Brain microvascular endothelial cell (primary cell): ENCODE measurements around the gene ELOVL6.

ENCODE experiments used
- DNase-seq: peaks from one replicate; pipeline ENCODE4 v3.0.0-alpha.2; 2020
- H3K27ac ChIP-seq: fragments of 250-450 bp; sonication (Bioruptor Pico); 2 replicates; pipeline ENCODE4 v1.5.1; 2020; ENCODE audit warnings: mild to moderate bottlenecking, moderate library complexity
- H3K27me3 ChIP-seq: fragments of 250-450 bp; sonication (Bioruptor Pico); replicated peaks from 2 replicates; pipeline ENCODE4 v1.5.1; 2020; ENCODE audit warnings: mild to moderate bottlenecking
- H3K36me3 ChIP-seq: fragments of 250-450 bp; sonication (Bioruptor Pico); replicated peaks from 2 replicates; pipeline ENCODE4 v1.5.1; 2020; ENCODE audit warnings: mild to moderate bottlenecking
- H3K4me3 ChIP-seq: 2 replicates; pipeline ENCODE4 v1.5.1; 2011; ENCODE audit warnings: low read depth, mild to moderate bottlenecking, control low read depth, low read length, moderate library complexity
- CTCF ChIP-seq: IDR thresholded peaks from 2 replicates; pipeline ENCODE4 v1.5.1; 2011; ENCODE audit warnings: low read depth, mild to moderate bottlenecking, moderate library complexity, low read length, control low read depth, inconsistent platforms; ENCODE audit errors: missing control alignments
- in situ Hi-C: cut with HindIII; loops from 2 replicates; pipeline ENCODE4 v1.10.0; 2017; ENCODE audit warnings: low sequenced_read_pairs, low pct_ligation_motif_present

The ELOVL6 gene

GRCh38 chr4:110010797-110011196 lies 187.6 kb downstream of the ELOVL6 start:
- TF ChIP-seq CTCF, result no peak
- no peak overlapping the region for H3K4me3 ChIP-seq
- no peak for DNase-seq
- H3K27me3 ChIP-seq, result no peaks in the 10 kb centered on the region
- H3K27ac ChIP-seq, result no peak overlapping the region
- H3K36me3 ChIP-seq, result no peaks in the 10 kb centered on the region
- in situ Hi-C loops, result loop anchor here (25.0 kb wide), 1 partner anchor 502 kb away; no protein-coding TSS in a partner anchor

GRCh38 chr4:110009550-110009949 lies 188.9 kb downstream of the ELOVL6 start:
- H3K27ac ChIP-seq, result no peak overlapping the region
- no peaks in the 10 kb centered on the region for H3K27me3 ChIP-seq
- in situ Hi-C loops, result loop anchor here (25.0 kb wide), 1 partner anchor 503 kb away; no protein-coding TSS in a partner anchor
- no peak overlapping the region for H3K4me3 ChIP-seq
- H3K36me3 ChIP-seq, result no peaks in the 10 kb centered on the region
- no peak for TF ChIP-seq CTCF
- DNase-seq, result no peak

- H3K4me3 ChIP-seq, result no peak overlapping the region
- H3K27ac ChIP-seq, result no peak overlapping the region
- DNase-seq, result no peak
- H3K36me3 ChIP-seq, result no peaks in the 10 kb centered on the region
- no peak for TF ChIP-seq CTCF
- no peaks in the 10 kb centered on the region for H3K27me3 ChIP-seq
- in situ Hi-C loops, result loop anchor here (25.0 kb wide), 1 partner anchor 504 kb away; no protein-coding TSS in a partner anchor
Observed at GRCh38 chr4:110008540-110008939, 189.9 kb downstream of the ELOVL6 start.

DNA sequence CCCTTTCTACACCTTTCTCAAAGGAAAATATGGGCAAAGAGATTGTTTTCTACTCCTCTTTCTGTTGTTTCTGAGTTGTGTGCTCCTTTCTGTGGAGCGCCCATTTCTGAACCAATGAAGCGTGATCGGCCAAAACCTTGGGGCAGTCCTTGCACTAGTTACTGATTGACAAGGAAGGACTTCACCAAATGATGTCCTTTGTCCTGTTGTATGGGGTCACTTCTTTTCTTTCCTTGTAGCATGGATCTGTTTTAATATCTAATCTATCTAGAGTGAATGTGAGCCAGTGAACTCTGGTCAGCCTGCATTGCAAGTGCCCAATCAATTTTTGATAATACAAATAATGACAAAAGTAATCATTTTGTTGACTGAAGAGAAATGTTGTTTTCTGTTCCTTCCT lies 191.2 kb downstream of the ELOVL6 start:
- no peak overlapping the region for H3K4me3 ChIP-seq
- H3K36me3 ChIP-seq, result no peaks in the 10 kb centered on the region
- TF ChIP-seq CTCF, result no peak
- no peak overlapping the region for H3K27ac ChIP-seq
- H3K27me3 ChIP-seq, result no peaks in the 10 kb centered on the region
- in situ Hi-C loops, result loop anchor here (25.0 kb wide), 1 partner anchor 505 kb away; no protein-coding TSS in a partner anchor
- DNase-seq, result no peak

DNA sequence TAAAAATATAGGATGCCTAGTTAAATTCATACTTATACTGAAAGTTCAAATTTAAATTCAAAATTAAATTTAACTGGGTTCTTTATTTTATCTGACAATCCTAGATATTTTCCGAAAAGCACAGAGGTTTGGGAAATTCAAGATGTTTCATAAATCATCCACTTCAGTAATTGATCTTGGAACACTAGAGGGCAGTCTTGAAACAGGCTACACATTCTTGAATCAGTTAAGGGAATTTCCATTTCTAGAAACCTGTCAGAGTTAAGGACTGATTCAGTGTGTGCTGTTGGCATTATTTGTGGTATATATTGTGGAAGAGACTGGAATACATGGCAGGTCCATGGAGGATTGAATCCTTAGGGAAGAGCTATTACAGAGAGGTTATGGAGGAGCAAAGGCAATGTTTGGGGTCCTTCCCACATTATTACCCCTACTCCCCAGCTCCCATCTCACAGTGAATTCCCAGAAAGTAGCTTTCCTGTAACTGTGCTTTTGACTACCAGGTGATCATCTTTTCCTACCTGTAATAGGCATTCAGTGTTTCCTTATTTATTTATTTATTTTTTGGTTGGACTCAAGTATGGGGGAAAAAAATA lies 192.9 kb downstream of the ELOVL6 start:
- in situ Hi-C loops, result loop anchor here (25.0 kb wide), 1 partner anchor 507 kb away; no protein-coding TSS in a partner anchor
- peak; percentile 53 for DNase-seq
- Histone ChIP-seq H3K27ac (no peak overlapping the region), H3K27me3 (no peaks in the 10 kb centered on the region), H3K4me3 (no peak overlapping the region), H3K36me3 (no peaks in the 10 kb centered on the region)
- peak; percentile 57 for TF ChIP-seq CTCF

GRCh38 chr4:110004556-110004955 lies 193.9 kb downstream of the ELOVL6 start:
- no peak for DNase-seq
- no peak for TF ChIP-seq CTCF
- Histone ChIP-seq H3K27me3 (no peaks in the 10 kb centered on the region), H3K36me3 (no peaks in the 10 kb centered on the region), H3K4me3 (no peak overlapping the region), H3K27ac (no peak overlapping the region)
- in situ Hi-C loops, result loop anchor here (25.0 kb wide), 1 partner anchor 508 kb away; no protein-coding TSS in a partner anchor
